ENCODE results near the gene LIN28A.

The LIN28A gene

GRCh38 chr1:26468911-26469310 lies 58.3 kb downstream of the LIN28A start:
- H3K9me3 ChIP-seq (ENCODE audit: insufficient read depth, low read length) = no peaks in the 10 kb centered on the region
- no peak for TF ChIP-seq ZNF274 (IDR thresholded peaks at IDR 0.05; ENCODE audit: low read depth, low read length)
- no peak for TF ChIP-seq YY1 (IDR thresholded peaks at IDR 0.05; ENCODE audit: insufficient read depth, insufficient read length)
- no peak for TF ChIP-seq SUZ12 (IDR thresholded peaks at IDR 0.05; ENCODE audit: extremely low read depth, insufficient read depth, insufficient read length)
- peaks cover 26% of the 10 kb centered on the region for H3K4me1 ChIP-seq (ENCODE audit: insufficient read depth, insufficient read length)
- no peak for DNase-seq (ENCODE audit: low read depth, low spot score)
- H3K4me3 ChIP-seq (ENCODE audit: insufficient read length, low read depth) = no peak overlapping the region
- H3K27me3 ChIP-seq (ENCODE audit: insufficient read depth, insufficient read length) = no peaks in the 10 kb centered on the region
- no peak overlapping the region for H3K9ac ChIP-seq (ENCODE audit: insufficient read length, low read depth)
- peaks cover 68% of the 10 kb centered on the region for H3K36me3 ChIP-seq (ENCODE audit: insufficient read depth, insufficient read length, low read length)

GRCh38 chr1:26469558-26469957 lies 58.9 kb downstream of the LIN28A start:
- no peak for DNase-seq (ENCODE audit: low read depth, low spot score)
- no peak overlapping the region for H3K9ac ChIP-seq (ENCODE audit: insufficient read length, low read depth)
- peaks cover 26% of the 10 kb centered on the region for H3K4me1 ChIP-seq (ENCODE audit: insufficient read depth, insufficient read length)
- TF ChIP-seq ZNF274 (IDR thresholded peaks at IDR 0.05; ENCODE audit: low read depth, low read length) (no peak), YY1 (IDR thresholded peaks at IDR 0.05; ENCODE audit: insufficient read depth, insufficient read length) (no peak), SUZ12 (IDR thresholded peaks at IDR 0.05; ENCODE audit: extremely low read depth, insufficient read depth, insufficient read length) (no peak)
- H3K9me3 ChIP-seq (ENCODE audit: insufficient read depth, low read length) = no peaks in the 10 kb centered on the region
- no peaks in the 10 kb centered on the region for H3K27me3 ChIP-seq (ENCODE audit: insufficient read depth, insufficient read length)
- peaks cover 70% of the 10 kb centered on the region for H3K36me3 ChIP-seq (ENCODE audit: insufficient read depth, insufficient read length, low read length)
- H3K4me3 ChIP-seq (ENCODE audit: insufficient read length, low read depth) = no peak overlapping the region

GRCh38 chr1:26470878-26471497 lies 60.4 kb downstream of the LIN28A start:
- Histone ChIP-seq H3K9me3 (ENCODE audit: insufficient read depth, low read length) (no peaks in the 10 kb centered on the region), H3K4me3 (ENCODE audit: insufficient read length, low read depth) (peak overlapping the region; percentile 79), H3K4me1 (ENCODE audit: insufficient read depth, insufficient read length) (peaks cover 26% of the 10 kb centered on the region), H3K9ac (ENCODE audit: insufficient read length, low read depth) (peak overlapping the region; percentile 92), H3K36me3 (ENCODE audit: insufficient read depth, insufficient read length, low read length) (peaks cover 64% of the 10 kb centered on the region), H3K27me3 (ENCODE audit: insufficient read depth, insufficient read length) (no peaks in the 10 kb centered on the region)
- no peak for DNase-seq (ENCODE audit: low read depth, low spot score)
- TF ChIP-seq SUZ12 (IDR thresholded peaks at IDR 0.05; ENCODE audit: extremely low read depth, insufficient read depth, insufficient read length) (no peak), YY1 (IDR thresholded peaks at IDR 0.05; ENCODE audit: insufficient read depth, insufficient read length) (no peak), ZNF274 (IDR thresholded peaks at IDR 0.05; ENCODE audit: low read depth, low read length) (no peak)

- TF ChIP-seq ZNF274 (IDR thresholded peaks at IDR 0.05; ENCODE audit: low read depth, low read length) (no peak), YY1 (IDR thresholded peaks at IDR 0.05; ENCODE audit: insufficient read depth, insufficient read length) (no peak), SUZ12 (IDR thresholded peaks at IDR 0.05; ENCODE audit: extremely low read depth, insufficient read depth, insufficient read length) (no peak)
- Histone ChIP-seq H3K27me3 (ENCODE audit: insufficient read depth, insufficient read length) (no peaks in the 10 kb centered on the region), H3K9me3 (ENCODE audit: insufficient read depth, low read length) (no peaks in the 10 kb centered on the region), H3K9ac (ENCODE audit: insufficient read length, low read depth) (peak overlapping the region; percentile 92), H3K4me3 (ENCODE audit: insufficient read length, low read depth) (peak overlapping the region; percentile 79), H3K36me3 (ENCODE audit: insufficient read depth, insufficient read length, low read length) (peaks cover 64% of the 10 kb centered on the region), H3K4me1 (ENCODE audit: insufficient read depth, insufficient read length) (peaks cover 26% of the 10 kb centered on the region)
- peak; percentile 70 for DNase-seq (ENCODE audit: low read depth, low spot score)
These were observed 61.1 kb downstream of the LIN28A start for GRCh38 chr1:26471498-26472319.

- peak within 1 kb of the TSS; percentile 96 for H3K9ac ChIP-seq (ENCODE audit: insufficient read length, low read depth)
- no peaks in the 10 kb centered on the region for H3K27me3 ChIP-seq (ENCODE audit: insufficient read depth, insufficient read length)
- H3K4me3 ChIP-seq (ENCODE audit: insufficient read length, low read depth) = peak within 1 kb of the TSS; percentile 79
- TF ChIP-seq YY1 (IDR thresholded peaks at IDR 0.05; ENCODE audit: insufficient read depth, insufficient read length) (peak; percentile 46), SUZ12 (IDR thresholded peaks at IDR 0.05; ENCODE audit: extremely low read depth, insufficient read depth, insufficient read length) (no peak)
- no peaks in the 10 kb centered on the region for H3K9me3 ChIP-seq (ENCODE audit: insufficient read depth, low read length)
- DNase-seq (ENCODE audit: low read depth, low spot score) = peak; percentile 95
- H3K4me1 ChIP-seq (ENCODE audit: insufficient read depth, insufficient read length) = peaks cover 26% of the 10 kb centered on the region
- H3K36me3 ChIP-seq (ENCODE audit: insufficient read depth, insufficient read length, low read length) = peaks cover 64% of the 10 kb centered on the region
These were observed 61.8 kb downstream of the LIN28A start, which contains the start of gene HMGN2 for GRCh38 chr1:26472320-26472900. HMGN2 (plus strand) TSS chr1:26472440; CDS start chr1:26472613, 173 bp downstream.

- Histone ChIP-seq H3K9me3 (ENCODE audit: insufficient read depth, low read length) (no peaks in the 10 kb centered on the region), H3K36me3 (ENCODE audit: insufficient read depth, insufficient read length, low read length) (peaks cover 63% of the 10 kb centered on the region), H3K4me3 (ENCODE audit: insufficient read length, low read depth) (peak overlapping the region; percentile 79), H3K4me1 (ENCODE audit: insufficient read depth, insufficient read length) (peaks cover 26% of the 10 kb centered on the region), H3K9ac (ENCODE audit: insufficient read length, low read depth) (peak overlapping the region; percentile 96), H3K27me3 (ENCODE audit: insufficient read depth, insufficient read length) (no peaks in the 10 kb centered on the region)
- peak; percentile 86 for DNase-seq (ENCODE audit: low read depth, low spot score)
- no peak for TF ChIP-seq ZNF274 (IDR thresholded peaks at IDR 0.05; ENCODE audit: low read depth, low read length)
- no peak for TF ChIP-seq SUZ12 (IDR thresholded peaks at IDR 0.05; ENCODE audit: extremely low read depth, insufficient read depth, insufficient read length)
These were observed 62.6 kb downstream of the LIN28A start for GRCh38 chr1:26472901-26473845.

All from NT2/D1 (cell line).